Activated CD4-positive, alpha-beta T cell treated with anti-CD3 and anti-CD28 coated beads, Interleukin-2, amount 10 ng/mL, durations not matched to agents 24 days and 14 days (primary cell): ENCODE measurements around the gene PDZD8. TPM values are rescaled to one million over a fixed set of nuclear protein-coding genes. Genes with fewer than 3 reads are reported as not detected.

Source experiments
- DNase-seq: peaks from one replicate; pipeline ENCODE4 v3.0.0; 2022
- H3K27ac Mint-ChIP-seq: one replicate; pipeline ENCODE4 v1.8.0; 2022; ENCODE audit warnings: mild to moderate bottlenecking, mixed read lengths
- H3K27me3 Mint-ChIP-seq: one replicate; pipeline ENCODE4 v1.8.0; 2022; ENCODE audit warnings: mixed read lengths
- H3K36me3 Mint-ChIP-seq: one replicate; pipeline ENCODE4 v1.8.0; 2022; ENCODE audit warnings: low read depth, mild to moderate bottlenecking, mixed read lengths
- H3K4me1 Mint-ChIP-seq: one replicate; pipeline ENCODE4 v1.8.0; 2021; ENCODE audit warnings: mixed read lengths
- H3K4me3 Mint-ChIP-seq: one replicate; pipeline ENCODE4 v1.8.0; 2022; ENCODE audit warnings: mild to moderate bottlenecking, moderate library complexity, mixed read lengths
- H3K9me3 Mint-ChIP-seq: one replicate; pipeline ENCODE4 v1.8.0; 2021; ENCODE audit warnings: mixed read lengths
- intact Hi-C: fragments of 100-400 bp; cut with micrococcal nuclease; formaldehyde crosslinking; loops from one replicate; pipeline ENCODE4 v1.15.1; 2023
- total RNA-seq: library from RNA; stranded (reverse); gene quantifications from 2 replicates; pipeline ENCODE4 v1.2.3, GENCODE V29; 2022

Gene PDZD8
- total RNA-seq, 1 donor from 2014 or later: 23.3 TPM

- DNase-seq: no peak
- no peak overlapping the region for H3K4me3 Mint-ChIP-seq
- H3K36me3 Mint-ChIP-seq: peaks cover 5% of the 10 kb centered on the region
- intact Hi-C loops: no loop called here
- H3K27ac Mint-ChIP-seq: no peak overlapping the region
- peaks cover 28% of the 10 kb centered on the region for H3K4me1 Mint-ChIP-seq
- H3K27me3 Mint-ChIP-seq: no peaks in the 10 kb centered on the region
- H3K9me3 Mint-ChIP-seq: no peaks in the 10 kb centered on the region
These were observed 24.3 kb downstream of the PDZD8 start for GRCh38 chr10:117350909-117351308.

GRCh38 chr10:117348236-117348635 is 27.0 kb downstream of the PDZD8 start:
- no peaks in the 10 kb centered on the region for H3K27me3 Mint-ChIP-seq
- no peaks in the 10 kb centered on the region for H3K9me3 Mint-ChIP-seq
- no peak overlapping the region for H3K27ac Mint-ChIP-seq
- peaks cover 5% of the 10 kb centered on the region for H3K36me3 Mint-ChIP-seq
- H3K4me3 Mint-ChIP-seq: no peak overlapping the region
- DNase-seq: no peak
- intact Hi-C loops: no loop called here
- peaks cover 21% of the 10 kb centered on the region for H3K4me1 Mint-ChIP-seq

GRCh38 chr10:117346574-117346973 is 28.7 kb downstream of the PDZD8 start:
- Mint-ChIP-seq H3K9me3 (no peaks in the 10 kb centered on the region), H3K27me3 (no peaks in the 10 kb centered on the region)

GRCh38 chr10:117345143-117345542 is 30.1 kb downstream of the PDZD8 start:
- Mint-ChIP-seq H3K4me1 (peaks cover 27% of the 10 kb centered on the region), H3K27me3 (no peaks in the 10 kb centered on the region), H3K4me3 (no peak overlapping the region), H3K36me3 (peaks cover 8% of the 10 kb centered on the region), H3K9me3 (no peaks in the 10 kb centered on the region), H3K27ac (no peak overlapping the region)
- DNase-seq: no peak
- intact Hi-C loops: no loop called here

More at GRCh38 chr10:117346574-117346973, 28.7 kb downstream of the PDZD8 start:
- Mint-ChIP-seq H3K4me1 (peaks cover 29% of the 10 kb centered on the region), H3K4me3 (no peak overlapping the region), H3K27ac (no peak overlapping the region), H3K36me3 (peaks cover 5% of the 10 kb centered on the region)
- intact Hi-C loops: no loop called here
- no peak for DNase-seq

GRCh38 chr10:117342641-117343040 is 32.6 kb downstream of the PDZD8 start:
- Mint-ChIP-seq H3K4me1 (peaks cover 24% of the 10 kb centered on the region), H3K9me3 (no peaks in the 10 kb centered on the region), H3K27me3 (no peaks in the 10 kb centered on the region), H3K4me3 (peak overlapping the region; percentile 26), H3K36me3 (peaks cover 10% of the 10 kb centered on the region), H3K27ac (no peak overlapping the region)
- no peak for DNase-seq
- intact Hi-C loops: no loop called here

- H3K27me3 Mint-ChIP-seq: no peaks in the 10 kb centered on the region
- peaks cover 22% of the 10 kb centered on the region for H3K4me1 Mint-ChIP-seq
- H3K27ac Mint-ChIP-seq: no peak overlapping the region
- no peak for DNase-seq
- H3K4me3 Mint-ChIP-seq: no peak overlapping the region
- H3K36me3 Mint-ChIP-seq: peaks cover 14% of the 10 kb centered on the region
- intact Hi-C loops: no loop called here
- no peaks in the 10 kb centered on the region for H3K9me3 Mint-ChIP-seq
These were observed 34.2 kb downstream of the PDZD8 start for GRCh38 chr10:117341061-117341460.

GRCh38 chr10:117339979-117340378 is 35.3 kb downstream of the PDZD8 start:
- intact Hi-C loops: no loop called here
- Mint-ChIP-seq H3K27ac (no peak overlapping the region), H3K27me3 (no peaks in the 10 kb centered on the region), H3K4me1 (peaks cover 16% of the 10 kb centered on the region), H3K4me3 (no peak overlapping the region), H3K9me3 (peaks cover 5% of the 10 kb centered on the region), H3K36me3 (peaks cover 21% of the 10 kb centered on the region)
- no peak for DNase-seq

- Mint-ChIP-seq H3K27me3 (no peaks in the 10 kb centered on the region), H3K4me1 (peaks cover 16% of the 10 kb centered on the region), H3K36me3 (peaks cover 24% of the 10 kb centered on the region), H3K4me3 (no peak overlapping the region), H3K9me3 (peaks cover 5% of the 10 kb centered on the region), H3K27ac (no peak overlapping the region)
- intact Hi-C loops: no loop called here
- no peak for DNase-seq
These were observed 35.7 kb downstream of the PDZD8 start for GRCh38 chr10:117339578-117339977.

GRCh38 chr10:117334926-117335325 is 40.3 kb downstream of the PDZD8 start:
- Mint-ChIP-seq H3K4me3 (no peak overlapping the region), H3K27me3 (no peaks in the 10 kb centered on the region), H3K4me1 (no peaks in the 10 kb centered on the region), H3K36me3 (peaks cover 22% of the 10 kb centered on the region), H3K27ac (no peak overlapping the region), H3K9me3 (peaks cover 5% of the 10 kb centered on the region)
- intact Hi-C loops: no loop called here
- DNase-seq: no peak

- Mint-ChIP-seq H3K9me3 (peaks cover 5% of the 10 kb centered on the region), H3K27me3 (no peaks in the 10 kb centered on the region), H3K36me3 (peaks cover 20% of the 10 kb centered on the region), H3K27ac (no peak overlapping the region), H3K4me1 (no peaks in the 10 kb centered on the region), H3K4me3 (no peak overlapping the region)
- no peak for DNase-seq
- intact Hi-C loops: no loop called here
These were observed 41.2 kb downstream of the PDZD8 start for GRCh38 chr10:117334066-117334465.

GRCh38 chr10:117327262-117327661 is 48.0 kb downstream of the PDZD8 start:
- Mint-ChIP-seq H3K27me3 (no peaks in the 10 kb centered on the region), H3K27ac (no peak overlapping the region), H3K4me1 (no peaks in the 10 kb centered on the region), H3K4me3 (no peak overlapping the region), H3K36me3 (peaks cover 7% of the 10 kb centered on the region), H3K9me3 (no peaks in the 10 kb centered on the region)
- DNase-seq: no peak
- intact Hi-C loops: no loop called here

- Mint-ChIP-seq H3K36me3 (peaks cover 5% of the 10 kb centered on the region), H3K9me3 (no peaks in the 10 kb centered on the region), H3K27me3 (no peaks in the 10 kb centered on the region), H3K27ac (no peak overlapping the region), H3K4me1 (no peaks in the 10 kb centered on the region), H3K4me3 (no peak overlapping the region)
- intact Hi-C loops: no loop called here
- DNase-seq: no peak
These were observed 50.9 kb downstream of the PDZD8 start for GRCh38 chr10:117324367-117324766.

- no peak for DNase-seq
- Mint-ChIP-seq H3K4me3 (no peak overlapping the region), H3K36me3 (peaks cover 4% of the 10 kb centered on the region), H3K27me3 (no peaks in the 10 kb centered on the region), H3K4me1 (no peaks in the 10 kb centered on the region), H3K9me3 (no peaks in the 10 kb centered on the region), H3K27ac (no peak overlapping the region)
- intact Hi-C loops: no loop called here
These were observed 53.0 kb downstream of the PDZD8 start for GRCh38 chr10:117322260-117322659.

GRCh38 chr10:117320050-117320665 is 55.1 kb downstream of the PDZD8 start:
- intact Hi-C loops: loop anchor here (1.0 kb wide), 1 partner anchor 103 kb away; no protein-coding TSS in a partner anchor
- DNase-seq: peak; percentile 61
- no peaks in the 10 kb centered on the region for H3K27me3 Mint-ChIP-seq
- no peaks in the 10 kb centered on the region for H3K36me3 Mint-ChIP-seq
- H3K27ac Mint-ChIP-seq: no peak overlapping the region
- no peak overlapping the region for H3K4me3 Mint-ChIP-seq
- H3K4me1 Mint-ChIP-seq: no peaks in the 10 kb centered on the region
- no peaks in the 10 kb centered on the region for H3K9me3 Mint-ChIP-seq

- H3K9me3 Mint-ChIP-seq: no peaks in the 10 kb centered on the region
- H3K4me1 Mint-ChIP-seq: no peaks in the 10 kb centered on the region
- intact Hi-C loops: no loop called here
- H3K27ac Mint-ChIP-seq: no peak overlapping the region
- DNase-seq: no peak
- H3K27me3 Mint-ChIP-seq: no peaks in the 10 kb centered on the region
- H3K36me3 Mint-ChIP-seq: peaks cover 2% of the 10 kb centered on the region
- H3K4me3 Mint-ChIP-seq: no peak overlapping the region
These were observed 56.3 kb downstream of the PDZD8 start for GRCh38 chr10:117318909-117319308.
